Hepatocyte (in vitro differentiated cells): ENCODE data around the gene COP1. TPM values are rescaled to one million over a fixed set of nuclear protein-coding genes. Genes with fewer than 3 reads are reported as not detected.

Experiments used
- DNase-seq: peaks from one replicate; pipeline ENCODE4 v3.0.0-alpha.2; 2016; ENCODE audit warnings: low spot score
- H2AFZ ChIP-seq: fragments of 200-600 bp; sonication (generic); 2 replicates; pipeline ENCODE4 v1.6.0; 2016; ENCODE audit warnings: antibody characterized with exemption, mild to moderate bottlenecking
- H3K27ac ChIP-seq: fragments of 200-600 bp; sonication (generic); 2 replicates; pipeline ENCODE4 v1.5.1; 2016; ENCODE audit warnings: mild to moderate bottlenecking
- H3K27me3 ChIP-seq: fragments of 200-600 bp; sonication (generic); 2 replicates; pipeline ENCODE4 v1.6.1; 2016
- H3K36me3 ChIP-seq: fragments of 200-600 bp; sonication (generic); replicated peaks from 2 replicates; pipeline ENCODE4 v1.5.1; 2016; ENCODE audit warnings: low read depth; ENCODE audit not compliant: insufficient read depth
- H3K4me1 ChIP-seq: fragments of 200-600 bp; sonication (generic); 2 replicates; pipeline ENCODE4 v1.5.1; 2016; ENCODE audit warnings: mild to moderate bottlenecking, moderate library complexity; ENCODE audit not compliant: insufficient read depth
- H3K4me2 ChIP-seq: fragments of 200-600 bp; sonication (generic); 2 replicates; pipeline ENCODE4 v1.6.0; 2016
- H3K4me3 ChIP-seq: fragments of 200-600 bp; sonication (generic); 2 replicates; pipeline ENCODE4 v1.5.1; 2016; ENCODE audit warnings: mild to moderate bottlenecking
- H3K79me2 ChIP-seq: fragments of 200-600 bp; sonication (generic); 2 replicates; pipeline ENCODE4 v1.6.0; 2017; ENCODE audit warnings: mild to moderate bottlenecking
- H3K9me2 ChIP-seq: fragments of 200-600 bp; sonication (generic); replicated peaks from 2 replicates; pipeline ENCODE4 v1.6.0; 2017; ENCODE audit warnings: mild to moderate bottlenecking; ENCODE audit not compliant: insufficient read depth
- H3K9me3 ChIP-seq: fragments of 200-600 bp; sonication (generic); 2 replicates; pipeline ENCODE4 v1.5.1; 2016; ENCODE audit warnings: low read depth, mild to moderate bottlenecking
- H4K20me1 ChIP-seq: fragments of 200-600 bp; sonication (generic); 2 replicates; pipeline ENCODE4 v1.6.0; 2016; ENCODE audit warnings: mild to moderate bottlenecking; ENCODE audit not compliant: insufficient read depth, poor library complexity, severe bottlenecking
- EZH2 ChIP-seq: fragments of 200-600 bp; sonication (generic); IDR thresholded peaks from 2 replicates; pipeline ENCODE4 v1.6.1; 2016; ENCODE audit warnings: antibody characterized with exemption, mild to moderate bottlenecking, borderline replicate concordance
- EZH2phosphoT487 ChIP-seq: fragments of 200-600 bp; sonication (generic); IDR thresholded peaks from one replicate; pipeline ENCODE4 v1.6.1; 2018; ENCODE audit warnings: antibody characterized with exemption, mild to moderate bottlenecking, low read depth, moderate library complexity; ENCODE audit not compliant: unreplicated experiment, severe bottlenecking
- WGBS: methylation state at CpG from one replicate; pipeline ENCODE4 v1.1.6; 2016; ENCODE audit warnings: low lambda C conversion rate; ENCODE audit errors: missing lambda C conversion rate; 5-methylcytosine and 5-hydroxymethylcytosine counted together
- polyA plus RNA-seq: library from polyadenylated mRNA; unstranded; fragments of >200 nt; fragmentation: Nextera tagmentation; extraction: Ambion mirVana; gene quantifications from 2 replicates; pipeline ENCODE4 v1.2.1, GENCODE V29; 2016
- total RNA-seq: library from RNA; depleted of rRNA; stranded (reverse); fragments of >200 nt; gene quantifications from 2 replicates; pipeline ENCODE4 v1.2.3, GENCODE V29; 2014
- TF ChIP-seq, protein P1 (sequence below): fragments of 200-600 bp; sonication (generic); IDR thresholded peaks from 2 replicates; pipeline ENCODE4 v1.5.1; 2016; ENCODE audit warnings: antibody characterized with exemption, mild to moderate bottlenecking; ENCODE audit not compliant: poor library complexity

COP1 gene
- total and polyA plus RNA-seq, 2 experiments from 2014 or later: 63.0 to 65.9 TPM

DNA sequence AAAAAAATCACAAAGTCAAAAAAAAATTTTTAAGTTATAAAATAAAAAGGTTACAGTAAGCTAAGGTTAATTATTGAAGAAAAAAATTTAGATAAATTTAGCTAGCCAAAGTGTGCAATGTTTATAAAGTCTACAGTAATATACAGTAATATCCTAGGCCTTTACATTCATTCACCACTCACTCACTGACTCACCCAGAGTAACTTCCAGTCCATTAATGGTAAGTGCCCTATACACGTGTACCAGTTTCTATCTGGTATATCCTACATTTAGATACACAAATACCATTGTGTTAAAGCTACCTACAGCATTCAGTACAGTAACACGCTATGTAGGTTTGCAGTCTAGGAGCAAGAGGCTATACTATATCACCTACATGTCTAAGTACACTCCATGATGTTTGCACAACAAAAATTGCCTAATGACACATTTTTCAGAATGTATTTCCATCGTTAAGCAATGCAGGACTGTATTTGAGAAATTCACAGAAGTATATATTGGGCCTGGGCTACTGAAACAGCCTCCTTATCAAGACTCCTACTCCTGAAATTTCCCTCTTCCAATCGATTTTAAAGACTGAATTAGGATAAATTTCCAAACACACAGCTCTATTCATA is 155.1 kb downstream of the COP1 start:
- WGBS: 75% methylated on average over 4 of the region's 4 CpGs
- Histone ChIP-seq H3K4me3 (no peak overlapping the region), H4K20me1 (no peaks in the 10 kb centered on the region), H3K4me1 (peaks cover 7% of the 10 kb centered on the region), H2AFZ (no peak overlapping the region), H3K27ac (no peak overlapping the region), H3K36me3 (no peaks in the 10 kb centered on the region), H3K9me3 (no peaks in the 10 kb centered on the region), H3K9me2 (no peaks in the 10 kb centered on the region), H3K79me2 (peaks cover 4% of the 10 kb centered on the region), H3K4me2 (no peak overlapping the region), H3K27me3 (no peaks in the 10 kb centered on the region)
- no peak for DNase-seq
- TF ChIP-seq EZH2phosphoT487: no peak
- no peak for TF ChIP-seq EZH2
- TF ChIP-seq, protein P1, sequence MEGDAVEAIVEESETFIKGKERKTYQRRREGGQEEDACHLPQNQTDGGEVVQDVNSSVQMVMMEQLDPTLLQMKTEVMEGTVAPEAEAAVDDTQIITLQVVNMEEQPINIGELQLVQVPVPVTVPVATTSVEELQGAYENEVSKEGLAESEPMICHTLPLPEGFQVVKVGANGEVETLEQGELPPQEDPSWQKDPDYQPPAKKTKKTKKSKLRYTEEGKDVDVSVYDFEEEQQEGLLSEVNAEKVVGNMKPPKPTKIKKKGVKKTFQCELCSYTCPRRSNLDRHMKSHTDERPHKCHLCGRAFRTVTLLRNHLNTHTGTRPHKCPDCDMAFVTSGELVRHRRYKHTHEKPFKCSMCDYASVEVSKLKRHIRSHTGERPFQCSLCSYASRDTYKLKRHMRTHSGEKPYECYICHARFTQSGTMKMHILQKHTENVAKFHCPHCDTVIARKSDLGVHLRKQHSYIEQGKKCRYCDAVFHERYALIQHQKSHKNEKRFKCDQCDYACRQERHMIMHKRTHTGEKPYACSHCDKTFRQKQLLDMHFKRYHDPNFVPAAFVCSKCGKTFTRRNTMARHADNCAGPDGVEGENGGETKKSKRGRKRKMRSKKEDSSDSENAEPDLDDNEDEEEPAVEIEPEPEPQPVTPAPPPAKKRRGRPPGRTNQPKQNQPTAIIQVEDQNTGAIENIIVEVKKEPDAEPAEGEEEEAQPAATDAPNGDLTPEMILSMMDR: no peak

DNA sequence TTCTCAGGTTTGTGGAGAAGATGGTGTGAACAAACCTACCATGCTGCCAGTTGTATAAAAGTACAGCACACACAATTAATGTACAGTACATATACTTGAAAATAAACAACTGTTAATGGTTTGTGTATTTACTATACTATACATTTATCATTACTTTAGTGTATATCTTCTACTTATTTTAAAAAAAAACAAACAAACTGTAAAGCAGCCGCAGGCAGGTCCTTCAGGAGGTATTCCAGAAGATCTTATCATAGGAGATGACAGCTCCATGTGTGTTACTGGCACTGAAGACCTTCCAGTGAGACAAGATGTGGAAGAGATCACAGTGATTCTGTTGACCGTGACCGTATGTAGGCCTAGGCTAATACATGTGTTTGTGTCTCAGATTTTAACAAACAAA is 155.7 kb downstream of the COP1 start:
- no peak overlapping the region for H3K27ac ChIP-seq
- 86% methylated on average over 3 of the region's 3 CpGs for WGBS
- TF ChIP-seq, protein P1: no peak
- TF ChIP-seq EZH2phosphoT487 (no peak), EZH2 (no peak)

GRCh38 chr1:176049582-176049981 is 157.5 kb downstream of the COP1 start:
- no peaks in the 10 kb centered on the region for H3K9me2 ChIP-seq

More for the DNA sequence above, 155.7 kb downstream of the COP1 start:
- Histone ChIP-seq H3K79me2 (peaks cover 4% of the 10 kb centered on the region), H3K4me1 (peaks cover under 1% of the 10 kb centered on the region), H3K9me2 (no peaks in the 10 kb centered on the region), H3K36me3 (no peaks in the 10 kb centered on the region), H3K27me3 (no peaks in the 10 kb centered on the region), H3K9me3 (no peaks in the 10 kb centered on the region), H3K4me2 (no peak overlapping the region), H4K20me1 (no peaks in the 10 kb centered on the region), H2AFZ (no peak overlapping the region), H3K4me3 (no peak overlapping the region)
- no peak for DNase-seq

More at GRCh38 chr1:176049582-176049981, 157.5 kb downstream of the COP1 start:
- H3K4me1 ChIP-seq: no peaks in the 10 kb centered on the region
- no peak overlapping the region for H3K27ac ChIP-seq
- H3K36me3 ChIP-seq: no peaks in the 10 kb centered on the region
- TF ChIP-seq, protein P1: no peak
- TF ChIP-seq EZH2 (no peak), EZH2phosphoT487 (no peak)
- H3K27me3 ChIP-seq: no peaks in the 10 kb centered on the region
- H3K4me2 ChIP-seq: no peak overlapping the region
- H2AFZ ChIP-seq: no peak overlapping the region
- H3K4me3 ChIP-seq: no peak overlapping the region
- no peak for DNase-seq
- H4K20me1 ChIP-seq: no peaks in the 10 kb centered on the region
- H3K9me3 ChIP-seq: no peaks in the 10 kb centered on the region
- H3K79me2 ChIP-seq: peaks cover 2% of the 10 kb centered on the region
